OCI-LY1 (cell line): Measurements from ENCODE around the gene B2M.

Experiments used
- CTCF ChIP-seq: fragments of 200-600 bp; sonication (generic), shearing (Covaris generic); IDR thresholded peaks from 2 replicates; pipeline ENCODE4 v1.5.1; 2017; ENCODE audit warnings: mild to moderate bottlenecking, antibody characterized with exemption, low read length, moderate library complexity, mixed read lengths
- EZH2 ChIP-seq: fragments of 200-600 bp; sonication (generic), shearing (Covaris generic); IDR thresholded peaks from 2 replicates; pipeline ENCODE4 v1.8.0; 2017; ENCODE audit warnings: borderline replicate concordance, mixed run types, mild to moderate bottlenecking, antibody characterized with exemption, low read length, moderate library complexity, mixed read lengths

GRCh38 chr15:44670087-44670950 lies 41.0 kb upstream of the B2M start:
- TF ChIP-seq CTCF (no peak), EZH2 (no peak)
